GM18951 (cell line): ENCODE results near the gene SCRN3.

Source experiments
- POLR2A ChIP-seq: IDR thresholded peaks from 4 replicates; pipeline ENCODE4 v1.6.1; 2011; ENCODE audit warnings: mild to moderate bottlenecking; ENCODE audit not compliant: insufficient read length, insufficient read depth; ENCODE audit errors: extremely low read depth
- in situ Hi-C: fragments of 300-500 bp; cut with MboI; formaldehyde crosslinking; loops from one replicate; pipeline ENCODE4 v1.12.0; 2022; ENCODE audit warnings: low sequenced_read_pairs, mixed read lengths, inconsistent platforms; ENCODE audit not compliant: unreplicated experiment

The SCRN3 gene

DNA sequence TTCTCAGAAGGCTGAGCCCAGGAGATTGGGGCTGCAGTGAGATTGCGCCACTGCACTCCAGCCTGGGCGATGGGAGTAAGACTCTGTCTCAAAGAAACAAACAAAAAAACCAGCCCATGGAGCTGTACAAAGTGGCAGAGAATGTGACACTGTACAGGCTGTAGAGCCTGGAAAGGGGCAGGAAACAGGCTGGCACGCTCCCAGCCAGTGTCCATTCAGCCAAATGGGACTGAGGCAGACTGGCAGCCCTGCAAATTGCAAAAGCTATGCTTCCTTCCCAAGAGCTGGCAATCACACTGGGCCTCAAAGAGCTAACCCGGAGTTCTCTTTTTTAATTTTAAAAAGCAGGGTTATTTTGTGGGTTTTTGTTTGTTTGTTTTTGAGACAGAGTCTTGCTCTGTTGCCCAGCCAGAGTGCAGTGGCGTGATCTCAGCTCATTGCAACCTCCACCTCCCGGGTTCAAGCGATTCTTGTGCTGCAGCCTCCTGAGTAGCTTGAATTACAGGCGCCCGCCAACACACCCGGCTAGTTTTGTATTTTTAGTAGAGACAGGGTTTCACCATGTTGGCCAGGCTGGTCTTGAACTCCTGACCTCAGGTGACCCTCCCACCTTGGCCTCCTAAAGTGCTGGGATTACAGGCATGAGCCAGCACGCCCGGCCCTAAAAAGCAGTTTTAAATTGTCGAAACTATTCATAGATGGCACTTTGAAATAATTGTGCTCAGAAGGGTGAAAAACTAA lies 42.8 kb downstream of the SCRN3 start:
- TF ChIP-seq POLR2A = no peak
- in situ Hi-C loops = no loop called here

DNA sequence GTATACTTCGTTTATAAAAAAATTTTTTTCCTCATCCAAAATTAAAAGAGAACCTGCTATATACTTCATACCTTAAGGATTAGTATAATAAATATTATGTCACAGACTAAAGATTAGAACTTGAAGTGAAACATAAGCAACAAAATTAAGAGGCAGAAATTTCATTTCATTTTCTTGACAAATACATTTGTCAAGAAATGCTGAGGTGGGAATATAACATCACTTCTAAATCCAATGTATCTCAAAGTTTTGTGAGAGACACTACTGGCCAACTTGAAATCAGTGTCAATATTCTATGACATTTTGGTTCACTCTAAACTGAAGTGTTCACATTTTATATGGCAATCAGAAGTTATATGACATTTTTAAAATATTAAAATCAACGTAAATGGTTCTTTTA lies 43.8 kb downstream of the SCRN3 start:
- no peak for TF ChIP-seq POLR2A
- in situ Hi-C loops = no loop called here

DNA sequence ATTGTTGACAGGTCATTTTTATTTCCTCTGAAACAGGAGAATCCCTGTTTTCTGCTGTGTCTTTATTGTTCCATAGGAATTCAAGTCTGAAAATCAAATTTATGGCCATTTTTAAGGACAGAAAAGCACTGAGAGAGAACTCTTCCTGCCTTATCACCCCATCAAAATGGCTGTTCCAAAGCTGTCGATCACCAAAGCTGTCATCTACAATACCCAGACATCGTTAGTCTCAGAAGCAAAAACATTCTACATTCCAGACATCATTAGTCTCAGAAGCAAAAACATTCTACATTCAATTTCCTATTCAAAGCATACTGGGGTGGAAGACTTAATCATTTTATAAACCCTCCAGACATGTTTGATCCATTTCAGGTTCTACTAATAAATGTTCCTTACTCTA lies 44.4 kb downstream of the SCRN3 start:
- in situ Hi-C loops = no loop called here

DNA sequence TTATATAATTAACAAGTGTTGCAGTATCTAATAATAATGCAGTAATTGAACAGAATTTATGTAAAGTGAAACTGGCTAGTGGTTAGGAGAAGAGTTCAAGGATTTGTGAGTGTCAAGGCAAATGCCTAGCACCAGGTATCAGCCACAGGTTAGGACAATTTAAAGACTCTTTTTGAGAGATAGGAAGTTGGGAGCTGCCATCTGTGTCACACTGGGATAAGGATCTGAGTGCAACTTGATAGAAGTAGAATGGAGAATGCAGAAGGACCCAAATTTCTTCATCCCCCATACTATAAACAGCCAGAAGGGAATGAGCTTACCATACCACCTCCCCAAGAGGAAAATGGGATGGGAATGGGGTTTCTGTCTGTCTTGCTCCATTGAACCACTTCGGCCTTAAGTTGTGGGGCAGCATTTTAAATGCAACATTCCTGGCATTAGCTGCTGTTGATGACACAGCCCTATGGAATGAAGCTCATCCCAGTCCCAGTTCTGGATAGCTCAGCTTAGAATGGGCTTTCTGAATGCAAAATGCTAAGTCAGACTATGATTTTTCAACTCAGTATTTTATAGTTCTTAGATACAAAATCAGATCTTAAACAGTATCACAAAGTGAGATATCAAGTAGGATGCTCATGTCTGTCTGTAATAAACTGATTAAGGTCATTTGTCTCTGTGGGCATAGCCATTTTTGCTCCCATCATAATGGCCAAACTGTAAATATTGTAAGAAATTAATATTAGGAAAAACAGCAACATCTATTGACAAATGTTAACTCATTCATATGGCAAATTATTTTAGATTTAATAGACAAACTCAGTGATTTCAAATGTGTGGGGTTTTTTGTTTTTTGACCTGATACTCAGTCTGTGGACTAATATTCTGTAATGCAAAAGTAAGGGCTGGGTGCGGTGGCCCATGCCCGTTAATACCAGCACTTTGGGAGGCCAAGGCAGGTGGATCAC lies 47.3 kb downstream of the SCRN3 start:
- no peak for TF ChIP-seq POLR2A
- in situ Hi-C loops = no loop called here

More for the DNA sequence above, 44.4 kb downstream of the SCRN3 start:
- TF ChIP-seq POLR2A = no peak

DNA sequence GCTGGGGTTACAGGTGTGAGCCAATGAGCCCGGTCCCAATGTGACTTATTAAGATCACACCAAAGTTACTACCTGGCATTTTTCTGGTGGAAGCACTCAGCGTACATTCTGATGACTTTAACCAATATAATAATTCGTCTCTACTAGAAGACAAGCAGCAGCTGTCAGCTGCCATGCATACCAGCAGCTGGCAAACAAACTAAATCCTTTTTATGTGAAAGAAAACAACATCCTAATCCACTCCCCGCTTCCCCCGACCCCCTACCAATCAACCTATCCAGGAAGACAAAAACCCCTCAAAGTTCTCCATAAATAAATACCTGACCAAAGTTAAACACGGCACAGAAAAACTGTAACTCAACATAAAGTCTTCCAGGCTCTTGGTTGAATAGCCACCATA lies 49.2 kb downstream of the SCRN3 start:
- no peak for TF ChIP-seq POLR2A
- in situ Hi-C loops = no loop called here

DNA sequence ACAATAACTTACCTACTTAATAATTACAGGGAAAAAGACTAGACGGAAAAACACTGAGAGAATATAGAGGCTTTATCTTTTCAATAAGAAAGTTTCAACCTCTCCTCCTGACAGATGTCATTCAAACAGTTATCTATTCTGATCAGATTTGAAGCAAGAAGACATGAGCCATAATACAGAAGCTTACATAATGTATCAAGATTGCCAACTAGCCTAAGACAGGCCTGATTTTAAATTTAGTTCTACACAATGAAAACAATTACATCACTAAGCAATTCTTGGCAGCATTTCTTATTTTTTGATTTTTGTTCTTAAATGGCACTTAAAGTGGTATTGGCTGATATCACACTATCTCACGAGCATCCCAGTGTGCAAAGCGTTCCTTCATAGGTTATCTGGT lies 49.7 kb downstream of the SCRN3 start:
- in situ Hi-C loops = no loop called here
- no peak for TF ChIP-seq POLR2A

DNA sequence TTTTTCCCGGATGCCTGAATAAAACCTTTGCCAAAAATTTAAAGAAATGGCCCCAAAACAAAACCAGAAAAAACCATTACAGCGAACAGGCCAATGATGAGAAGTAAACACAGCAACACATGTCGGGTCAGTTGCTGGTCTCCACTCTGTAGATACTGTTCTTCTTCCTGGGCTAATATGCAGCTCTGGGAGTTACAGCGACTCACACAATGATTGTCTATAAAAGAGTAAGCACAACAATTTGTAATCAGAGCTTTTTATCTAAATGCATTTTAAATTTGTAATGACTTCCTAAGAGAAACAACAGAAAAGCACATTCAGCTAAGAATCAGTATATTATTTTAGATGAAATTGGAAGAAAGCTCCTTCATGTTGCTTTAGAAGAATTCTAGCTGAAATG lies 51.0 kb downstream of the SCRN3 start:
- no peak for TF ChIP-seq POLR2A
- in situ Hi-C loops = no loop called here

DNA sequence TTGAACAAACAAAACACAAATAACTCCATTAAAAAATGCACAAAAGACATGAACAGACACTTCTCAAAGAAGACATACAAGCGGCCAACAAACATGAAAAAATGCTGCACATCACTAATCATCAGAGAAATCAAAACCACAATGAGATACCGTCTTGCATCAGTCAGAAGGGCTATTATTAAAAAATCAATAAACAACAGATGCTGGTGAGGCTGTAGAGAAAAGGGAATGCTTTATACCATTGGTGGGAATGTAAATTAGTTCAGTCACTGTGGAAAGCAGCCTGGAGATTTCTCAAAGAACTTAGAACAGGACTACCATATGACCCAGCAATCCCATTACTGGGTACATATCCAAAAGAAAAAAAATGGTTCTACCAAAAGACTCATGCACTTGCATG lies 53.5 kb downstream of the SCRN3 start:
- no peak for TF ChIP-seq POLR2A
- in situ Hi-C loops = no loop called here

DNA sequence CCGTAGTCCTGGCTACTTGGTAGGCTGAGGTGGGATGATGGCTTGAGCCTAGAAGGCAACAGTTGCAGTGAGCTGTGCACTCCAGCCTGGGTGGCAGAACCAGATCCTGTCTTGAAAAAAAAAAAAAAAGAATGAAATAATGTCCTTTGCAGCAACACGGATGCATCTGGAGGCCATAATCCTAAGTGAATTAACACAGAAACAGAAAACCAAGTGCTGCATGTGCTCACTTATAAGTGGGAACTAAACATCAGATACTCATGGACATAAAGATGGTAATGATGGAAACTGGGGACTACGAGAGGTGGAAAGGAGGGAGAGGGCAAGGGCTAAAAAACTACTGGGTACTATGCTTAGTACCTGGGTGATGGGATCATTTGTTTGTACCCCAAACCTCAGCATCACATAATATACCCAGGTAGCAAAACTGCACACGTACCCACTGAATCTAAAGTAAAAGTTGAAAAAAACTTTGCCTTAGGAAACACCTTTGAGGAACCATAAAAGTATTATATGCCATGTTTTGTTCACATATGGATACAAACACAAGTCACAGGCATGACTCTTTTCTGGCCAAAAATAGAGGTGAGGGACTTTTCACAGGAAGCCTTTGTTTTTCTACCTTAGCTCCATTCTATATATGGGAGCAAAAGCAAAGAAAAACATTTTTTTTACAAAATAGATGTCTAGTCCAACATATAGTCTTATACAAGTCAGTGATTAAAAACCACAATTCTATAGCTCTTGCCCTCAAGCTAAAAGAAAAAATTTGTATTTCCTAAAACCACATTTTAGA lies 54.7 kb downstream of the SCRN3 start:
- in situ Hi-C loops = no loop called here
- TF ChIP-seq POLR2A = no peak

DNA sequence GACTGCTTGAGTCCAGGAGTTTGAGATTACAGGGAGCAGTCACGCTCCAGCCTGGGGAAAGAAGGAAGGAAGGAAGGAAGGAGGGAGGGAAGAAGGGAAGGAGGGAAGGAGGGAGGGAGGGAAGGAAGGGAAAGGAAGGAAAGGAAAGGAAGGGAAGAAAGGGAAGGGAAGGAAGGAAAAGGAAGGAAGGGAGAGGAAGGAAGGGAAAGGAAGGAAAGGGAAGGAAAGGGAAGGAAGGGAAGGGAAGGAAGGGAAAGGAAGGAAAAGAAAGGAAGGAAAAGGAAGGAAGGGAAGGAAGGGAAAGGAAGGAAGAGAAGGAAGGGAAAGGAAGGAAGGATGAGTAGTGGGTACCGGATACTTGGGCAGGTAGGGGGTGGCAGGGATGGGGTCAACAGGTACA lies 59.0 kb downstream of the SCRN3 start:
- TF ChIP-seq POLR2A = no peak
- in situ Hi-C loops = no loop called here

DNA sequence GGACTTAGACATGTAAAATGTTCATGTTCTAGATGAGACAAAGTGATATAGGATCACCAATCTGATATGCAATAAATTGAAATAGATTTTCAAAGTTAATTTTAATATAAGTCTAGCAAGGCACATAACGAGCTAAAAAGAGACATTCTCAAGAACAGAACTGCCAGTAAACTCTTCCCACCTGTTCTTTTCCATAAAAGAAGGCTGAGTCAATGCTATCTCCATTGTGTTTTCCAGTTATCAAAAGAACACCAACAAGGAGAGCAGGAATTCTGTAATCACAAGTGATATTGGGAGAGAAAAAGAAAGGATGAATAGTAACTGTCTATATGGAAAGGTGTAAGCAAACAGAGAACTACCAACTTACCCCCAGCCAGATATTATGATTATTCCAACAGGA lies 65.7 kb downstream of the SCRN3 start:
- no peak for TF ChIP-seq POLR2A
- in situ Hi-C loops = loop anchor here (10.0 kb wide), 2 partner anchors 64 to 224 kb away; no protein-coding TSS in a partner anchor

DNA sequence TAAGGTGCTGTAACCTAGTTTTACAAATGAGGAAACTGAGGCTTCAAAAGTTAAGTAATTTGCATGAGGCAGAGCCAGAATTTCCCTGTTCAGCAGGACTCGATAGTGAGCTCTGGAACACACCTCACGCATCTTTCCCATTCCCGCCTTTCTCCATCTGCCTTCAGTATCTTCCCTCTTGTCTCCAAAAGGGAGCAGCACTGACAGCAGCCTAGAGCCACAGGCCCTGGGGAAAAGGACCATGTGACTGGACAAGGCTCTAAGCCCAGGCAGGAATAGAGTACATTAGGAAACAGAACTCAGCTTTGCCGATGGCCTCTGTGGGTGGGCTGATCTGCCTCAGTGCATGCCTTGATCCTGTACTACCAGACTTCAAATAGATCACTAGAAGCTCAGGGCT lies 69.8 kb downstream of the SCRN3 start:
- no peak for TF ChIP-seq POLR2A
- in situ Hi-C loops = loop anchor here (10.0 kb wide), 2 partner anchors 59 to 219 kb away; no protein-coding TSS in a partner anchor

DNA sequence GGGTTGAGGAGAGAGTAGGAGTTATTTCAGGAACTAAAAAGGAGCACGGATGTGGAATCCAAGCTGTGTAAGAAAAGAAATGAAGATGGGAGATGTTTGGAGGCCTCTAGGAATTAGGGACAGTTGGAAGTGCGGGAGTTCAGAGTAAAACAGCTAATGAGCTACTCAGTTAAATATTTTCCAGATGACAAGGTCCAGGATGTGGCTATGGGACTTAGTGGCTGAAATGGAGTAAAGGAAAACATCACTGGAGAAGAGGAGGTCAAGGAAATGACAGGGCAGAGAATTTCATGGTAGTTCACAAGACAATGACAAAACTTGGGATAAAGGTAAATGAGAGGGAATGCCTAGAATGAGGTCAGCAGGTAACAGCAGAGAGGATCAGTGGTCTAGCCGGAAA lies 78.3 kb downstream of the SCRN3 start:
- TF ChIP-seq POLR2A = no peak
- in situ Hi-C loops = no loop called here
